GM23248 (cell line): Measurements from ENCODE around the gene LDLRAD3.

Experiments used
- EZH2 ChIP-seq: fragments of 200-600 bp; sonication (generic); IDR thresholded peaks from 2 replicates; pipeline ENCODE4 v1.6.1; 2018; ENCODE audit warnings: antibody characterized with exemption, mild to moderate bottlenecking; ENCODE audit not compliant: insufficient read depth, poor library complexity, severe bottlenecking
- EZH2phosphoT487 ChIP-seq: fragments of 200-600 bp; sonication (generic); IDR thresholded peaks from 2 replicates; pipeline ENCODE4 v1.6.1; 2018; ENCODE audit warnings: antibody characterized with exemption, moderate library complexity, mild to moderate bottlenecking, low read depth; ENCODE audit not compliant: insufficient read depth

- TF ChIP-seq EZH2phosphoT487 (no peak), EZH2 (no peak)
Observed at GRCh38 chr11:36227044-36227443, 283.2 kb downstream of the LDLRAD3 start.
